ENCODE data around the gene COG4.

COG4 gene

DNA sequence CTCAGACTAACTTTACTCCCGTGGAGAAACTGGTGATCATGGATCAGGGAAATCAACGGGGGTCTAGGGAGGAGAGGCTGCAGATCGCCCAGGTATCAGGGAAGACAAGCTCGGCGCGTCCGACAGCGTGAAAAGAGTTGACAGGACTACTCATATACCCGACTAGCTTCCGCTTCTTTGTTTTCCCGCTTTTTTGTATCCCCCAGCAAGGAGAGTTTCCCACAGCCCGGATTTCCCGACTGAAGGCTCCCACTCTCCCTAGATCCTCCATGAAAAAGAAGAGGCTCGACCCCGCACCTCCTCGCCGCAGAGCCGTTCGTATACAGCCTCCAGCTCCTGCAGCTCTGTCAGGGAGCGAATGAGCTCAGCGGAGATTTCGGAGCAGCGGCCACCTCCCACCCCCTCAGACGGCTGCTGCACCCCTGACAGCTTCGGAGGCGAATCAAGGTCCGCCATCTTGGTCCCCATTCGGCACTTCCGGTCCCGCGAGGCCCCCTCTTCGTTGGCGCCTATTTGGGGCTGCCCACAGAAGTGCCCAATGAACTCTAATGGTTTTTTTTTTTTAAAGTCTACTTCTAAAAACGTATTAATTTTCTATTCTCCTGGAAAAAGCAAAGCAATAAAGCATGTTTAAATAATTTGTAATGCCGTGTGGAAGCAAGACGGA, at the start of gene COG4:
COG4 (minus strand) TSS at position 479 of the 667 bp plus-strand sequence; CDS start at position 468, 11 bp downstream.
- Histone ChIP-seq H3K9me3 (ENCODE audit: control insufficient read depth, low read length) (no peaks in the 10 kb centered on the region), H3K4me1 (ENCODE audit: control insufficient read depth, insufficient read depth, low read length) (peaks cover 43% of the 10 kb centered on the region), H3K4me3 (ENCODE audit: low read length) (peak within 1 kb of the TSS; percentile 97), H3K36me3 (ENCODE audit: control insufficient read depth, insufficient read depth, low read length, severe bottlenecking) (peaks cover 15% of the 10 kb centered on the region), H3K9ac (ENCODE audit: low read length) (peak within 1 kb of the TSS; percentile 100), H3K27me3 (replicated peaks; ENCODE audit: control insufficient read depth, insufficient read depth, low read length) (no peaks in the 10 kb centered on the region)
- DNase-seq (ENCODE audit: low read depth), result peak; percentile 95

GRCh38 chr16:70572926-70573270, 49.5 kb upstream of the COG4 start:
- no peaks in the 10 kb centered on the region for H3K9me3 ChIP-seq (ENCODE audit: control insufficient read depth, low read length)
- peaks cover 66% of the 10 kb centered on the region for H3K36me3 ChIP-seq (ENCODE audit: control insufficient read depth, insufficient read depth, low read length, severe bottlenecking)

DNA sequence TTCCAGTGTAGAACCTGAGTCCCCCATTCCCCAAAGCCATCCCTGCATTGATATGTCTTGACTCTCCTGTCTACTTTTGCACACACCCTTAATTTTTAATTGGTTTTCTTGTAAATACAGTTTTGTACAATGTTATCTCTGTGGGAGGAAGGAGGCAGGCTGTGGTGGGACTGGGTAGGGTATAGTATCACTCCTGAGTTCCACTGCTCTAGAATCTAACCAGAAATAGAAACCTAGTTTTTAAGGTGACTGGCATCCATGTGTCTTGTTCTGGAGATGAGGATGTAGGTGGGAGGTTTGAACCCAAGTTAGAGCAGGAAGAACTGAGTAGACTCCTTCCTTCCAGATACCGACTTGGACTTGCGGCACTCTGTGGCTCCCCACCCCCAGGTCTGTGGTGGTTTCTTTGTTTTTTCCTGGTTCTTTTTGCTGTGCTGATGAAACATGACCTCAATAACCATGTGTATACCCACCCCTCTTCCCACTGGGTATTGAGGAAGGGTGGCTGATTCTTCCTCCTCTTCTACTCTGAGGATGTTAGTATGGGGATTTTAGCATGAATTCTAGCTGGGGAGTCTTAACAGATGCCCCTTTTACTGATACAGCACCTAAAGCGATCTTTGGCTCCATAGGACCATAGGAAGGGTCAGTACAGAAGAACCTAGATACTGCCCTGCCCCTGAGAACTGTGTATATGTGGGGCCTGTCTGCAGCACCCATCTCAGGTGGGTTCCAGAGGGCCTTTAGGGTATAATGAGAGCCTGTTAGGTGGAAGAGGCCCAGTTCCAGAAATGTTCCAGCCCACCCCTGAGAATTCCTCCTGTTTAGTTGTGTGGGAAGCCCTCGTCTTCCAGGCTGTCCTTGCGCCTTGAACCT, 48.9 kb upstream of the COG4 start:
- H3K4me3 ChIP-seq (ENCODE audit: low read length), result no peak overlapping the region
- no peaks in the 10 kb centered on the region for H3K27me3 ChIP-seq (replicated peaks; ENCODE audit: control insufficient read depth, insufficient read depth, low read length)
- H3K9ac ChIP-seq (ENCODE audit: low read length), result no peak overlapping the region
- no peaks in the 10 kb centered on the region for H3K9me3 ChIP-seq (ENCODE audit: control insufficient read depth, low read length)
- peaks cover 72% of the 10 kb centered on the region for H3K36me3 ChIP-seq (ENCODE audit: control insufficient read depth, insufficient read depth, low read length, severe bottlenecking)
- no peak for DNase-seq (ENCODE audit: low read depth)
- peaks cover 47% of the 10 kb centered on the region for H3K4me1 ChIP-seq (ENCODE audit: control insufficient read depth, insufficient read depth, low read length)

More at GRCh38 chr16:70572926-70573270, 49.5 kb upstream of the COG4 start:
- Histone ChIP-seq H3K4me3 (ENCODE audit: low read length) (peak overlapping the region; percentile 3), H3K9ac (ENCODE audit: low read length) (no peak overlapping the region), H3K27me3 (replicated peaks; ENCODE audit: control insufficient read depth, insufficient read depth, low read length) (no peaks in the 10 kb centered on the region), H3K4me1 (ENCODE audit: control insufficient read depth, insufficient read depth, low read length) (peaks cover 49% of the 10 kb centered on the region)
- DNase-seq (ENCODE audit: low read depth), result no peak

DNA sequence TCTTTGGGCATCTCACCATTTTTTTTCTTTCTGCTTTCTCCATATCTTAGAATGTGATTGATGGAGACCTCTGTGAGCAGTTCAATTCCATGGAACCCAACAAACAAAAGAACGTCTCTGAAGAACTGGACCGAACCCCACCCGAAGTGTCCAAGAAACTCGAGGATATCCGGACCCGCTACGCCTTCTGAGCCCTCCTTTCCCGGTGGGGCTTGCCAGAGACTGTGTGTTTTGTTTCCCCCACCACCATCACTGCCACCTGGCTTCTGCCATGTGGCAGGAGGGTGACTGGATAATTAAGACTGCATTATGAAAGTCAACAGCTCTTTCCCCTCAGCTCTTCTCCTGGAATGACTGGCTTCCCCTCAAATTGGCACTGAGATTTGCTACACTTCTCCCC, 48.3 kb upstream of the COG4 start:
- DNase-seq (ENCODE audit: low read depth), result no peak
- peaks cover 40% of the 10 kb centered on the region for H3K4me1 ChIP-seq (ENCODE audit: control insufficient read depth, insufficient read depth, low read length)
- H3K4me3 ChIP-seq (ENCODE audit: low read length), result no peak overlapping the region
- H3K9ac ChIP-seq (ENCODE audit: low read length), result no peak overlapping the region
- H3K27me3 ChIP-seq (replicated peaks; ENCODE audit: control insufficient read depth, insufficient read depth, low read length), result no peaks in the 10 kb centered on the region
- no peaks in the 10 kb centered on the region for H3K9me3 ChIP-seq (ENCODE audit: control insufficient read depth, low read length)
- H3K36me3 ChIP-seq (ENCODE audit: control insufficient read depth, insufficient read depth, low read length, severe bottlenecking), result peaks cover 79% of the 10 kb centered on the region

DNA sequence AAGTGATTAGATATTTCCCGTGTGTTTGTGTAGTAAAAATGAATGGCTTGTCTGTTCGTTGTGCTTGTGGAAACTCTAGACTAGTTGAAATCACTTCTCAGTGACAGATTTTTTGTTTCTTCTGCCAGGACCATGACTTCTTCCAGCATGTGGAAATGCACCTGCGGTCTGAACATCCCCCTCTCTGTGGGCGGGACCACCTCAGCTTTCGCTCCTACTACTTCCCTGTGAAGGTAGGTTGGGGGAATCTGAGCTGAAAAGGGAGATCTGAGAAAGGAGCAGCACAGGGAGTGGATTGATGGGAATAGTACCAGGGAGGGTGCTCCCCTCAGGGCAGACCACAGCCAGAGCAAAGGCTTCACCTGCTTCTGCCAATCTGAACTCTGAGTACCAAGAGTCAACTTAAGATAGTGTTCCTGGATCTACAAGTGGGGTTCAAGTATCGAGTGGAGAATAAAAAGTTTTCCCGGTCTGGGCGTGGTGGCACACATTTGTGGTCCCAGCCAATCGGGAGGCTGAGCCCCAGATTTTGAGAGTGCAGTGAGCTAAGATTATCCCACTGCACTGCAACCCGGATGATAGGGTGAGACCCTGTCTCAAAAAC, 47.7 kb upstream of the COG4 start:
- no peaks in the 10 kb centered on the region for H3K27me3 ChIP-seq (replicated peaks; ENCODE audit: control insufficient read depth, insufficient read depth, low read length)
- no peak overlapping the region for H3K4me3 ChIP-seq (ENCODE audit: low read length)
- peaks cover 35% of the 10 kb centered on the region for H3K4me1 ChIP-seq (ENCODE audit: control insufficient read depth, insufficient read depth, low read length)
- no peaks in the 10 kb centered on the region for H3K9me3 ChIP-seq (ENCODE audit: control insufficient read depth, low read length)
- H3K36me3 ChIP-seq (ENCODE audit: control insufficient read depth, insufficient read depth, low read length, severe bottlenecking), result peaks cover 84% of the 10 kb centered on the region
- DNase-seq (ENCODE audit: low read depth), result no peak
- no peak overlapping the region for H3K9ac ChIP-seq (ENCODE audit: low read length)

GRCh38 chr16:70569752-70570151, 46.4 kb upstream of the COG4 start:
- H3K36me3 ChIP-seq (ENCODE audit: control insufficient read depth, insufficient read depth, low read length, severe bottlenecking), result peaks cover 88% of the 10 kb centered on the region
- peaks cover 28% of the 10 kb centered on the region for H3K4me1 ChIP-seq (ENCODE audit: control insufficient read depth, insufficient read depth, low read length)
- H3K27me3 ChIP-seq (replicated peaks; ENCODE audit: control insufficient read depth, insufficient read depth, low read length), result no peaks in the 10 kb centered on the region
- DNase-seq (ENCODE audit: low read depth), result no peak
- H3K9ac ChIP-seq (ENCODE audit: low read length), result no peak overlapping the region
- no peaks in the 10 kb centered on the region for H3K9me3 ChIP-seq (ENCODE audit: control insufficient read depth, low read length)
- H3K4me3 ChIP-seq (ENCODE audit: low read length), result no peak overlapping the region

GRCh38 chr16:70568601-70569237, 45.4 kb upstream of the COG4 start:
- H3K4me1 ChIP-seq (ENCODE audit: control insufficient read depth, insufficient read depth, low read length), result peaks cover 20% of the 10 kb centered on the region
- H3K36me3 ChIP-seq (ENCODE audit: control insufficient read depth, insufficient read depth, low read length, severe bottlenecking), result peaks cover 94% of the 10 kb centered on the region
- H3K27me3 ChIP-seq (replicated peaks; ENCODE audit: control insufficient read depth, insufficient read depth, low read length), result no peaks in the 10 kb centered on the region
- no peak overlapping the region for H3K4me3 ChIP-seq (ENCODE audit: low read length)
- DNase-seq (ENCODE audit: low read depth), result no peak
- no peak overlapping the region for H3K9ac ChIP-seq (ENCODE audit: low read length)
- no peaks in the 10 kb centered on the region for H3K9me3 ChIP-seq (ENCODE audit: control insufficient read depth, low read length)

- Histone ChIP-seq H3K36me3 (ENCODE audit: control insufficient read depth, insufficient read depth, low read length, severe bottlenecking) (peaks cover 99% of the 10 kb centered on the region), H3K4me1 (ENCODE audit: control insufficient read depth, insufficient read depth, low read length) (peaks cover 11% of the 10 kb centered on the region), H3K9me3 (ENCODE audit: control insufficient read depth, low read length) (no peaks in the 10 kb centered on the region), H3K27me3 (replicated peaks; ENCODE audit: control insufficient read depth, insufficient read depth, low read length) (no peaks in the 10 kb centered on the region), H3K9ac (ENCODE audit: low read length) (no peak overlapping the region), H3K4me3 (ENCODE audit: low read length) (no peak overlapping the region)
- DNase-seq (ENCODE audit: low read depth), result no peak
These were observed 41.7 kb upstream of the COG4 start for GRCh38 chr16:70565053-70565452.

DNA sequence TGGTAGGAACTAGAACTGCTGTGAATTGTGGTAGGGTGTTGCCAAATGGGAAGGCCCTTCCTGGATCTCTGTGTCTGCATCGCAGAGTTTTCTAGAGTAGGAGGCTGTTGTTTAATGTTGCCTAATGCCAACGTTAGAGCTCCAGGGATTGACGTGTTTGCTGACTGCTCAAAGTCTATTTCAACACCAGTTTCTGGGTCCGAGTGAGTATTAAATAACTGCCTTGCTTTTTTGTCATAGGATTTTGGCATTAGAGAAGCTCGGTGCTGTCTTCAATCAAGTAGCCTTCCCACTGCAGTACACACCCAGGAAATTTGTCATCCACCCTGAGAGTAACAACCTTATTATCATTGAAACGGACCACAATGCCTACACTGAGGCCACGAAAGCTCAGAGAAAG, 40.3 kb upstream of the COG4 start:
- no peak overlapping the region for H3K4me3 ChIP-seq (ENCODE audit: low read length)
- no peak for DNase-seq (ENCODE audit: low read depth)
- H3K4me1 ChIP-seq (ENCODE audit: control insufficient read depth, insufficient read depth, low read length), result peaks cover 11% of the 10 kb centered on the region
- no peaks in the 10 kb centered on the region for H3K9me3 ChIP-seq (ENCODE audit: control insufficient read depth, low read length)
- no peaks in the 10 kb centered on the region for H3K27me3 ChIP-seq (replicated peaks; ENCODE audit: control insufficient read depth, insufficient read depth, low read length)
- no peak overlapping the region for H3K9ac ChIP-seq (ENCODE audit: low read length)
- peaks cover 98% of the 10 kb centered on the region for H3K36me3 ChIP-seq (ENCODE audit: control insufficient read depth, insufficient read depth, low read length, severe bottlenecking)

GRCh38 chr16:70561623-70562022, 38.3 kb upstream of the COG4 start:
- Histone ChIP-seq H3K36me3 (ENCODE audit: control insufficient read depth, insufficient read depth, low read length, severe bottlenecking) (peaks cover 98% of the 10 kb centered on the region), H3K4me3 (ENCODE audit: low read length) (no peak overlapping the region), H3K4me1 (ENCODE audit: control insufficient read depth, insufficient read depth, low read length) (peaks cover 11% of the 10 kb centered on the region), H3K9me3 (ENCODE audit: control insufficient read depth, low read length) (no peaks in the 10 kb centered on the region), H3K9ac (ENCODE audit: low read length) (no peak overlapping the region), H3K27me3 (replicated peaks; ENCODE audit: control insufficient read depth, insufficient read depth, low read length) (no peaks in the 10 kb centered on the region)
- DNase-seq (ENCODE audit: low read depth), result no peak

- Histone ChIP-seq H3K4me3 (ENCODE audit: low read length) (no peak overlapping the region), H3K9me3 (ENCODE audit: control insufficient read depth, low read length) (no peaks in the 10 kb centered on the region), H3K4me1 (ENCODE audit: control insufficient read depth, insufficient read depth, low read length) (peaks cover 27% of the 10 kb centered on the region), H3K27me3 (replicated peaks; ENCODE audit: control insufficient read depth, insufficient read depth, low read length) (no peaks in the 10 kb centered on the region), H3K36me3 (ENCODE audit: control insufficient read depth, insufficient read depth, low read length, severe bottlenecking) (peaks cover 85% of the 10 kb centered on the region), H3K9ac (ENCODE audit: low read length) (no peak overlapping the region)
- no peak for DNase-seq (ENCODE audit: low read depth)
These were observed 32.7 kb upstream of the COG4 start for GRCh38 chr16:70556063-70556462.

Measured in adipocyte (in vitro differentiated cells).